Measurements from ENCODE around the gene C9. TPM values are rescaled to one million over a fixed set of nuclear protein-coding genes. Genes with fewer than 3 reads are reported as not detected.

C9 gene
- total RNA-seq, 1 donor from 2014 or later = not detected

GRCh38 chr5:39396843-39397242, 32.5 kb upstream of the C9 start:
- Mint-ChIP-seq H3K27me3 (ENCODE audit: low read depth) (no peaks in the 10 kb centered on the region), H3K4me3 (no peak overlapping the region), H3K4me1 (peaks cover 34% of the 10 kb centered on the region), H3K36me3 (peaks cover 16% of the 10 kb centered on the region), H3K9me3 (no peaks in the 10 kb centered on the region), H3K27ac (no peak overlapping the region)
- DNase-seq (ENCODE audit: low spot score in 2 of 2, unreplicated experiment in 2 of 2) = no peak
- TF ChIP-seq CTCF (IDR thresholded peaks at IDR 0.05; ENCODE audit: unreplicated experiment) = no peak

DNA sequence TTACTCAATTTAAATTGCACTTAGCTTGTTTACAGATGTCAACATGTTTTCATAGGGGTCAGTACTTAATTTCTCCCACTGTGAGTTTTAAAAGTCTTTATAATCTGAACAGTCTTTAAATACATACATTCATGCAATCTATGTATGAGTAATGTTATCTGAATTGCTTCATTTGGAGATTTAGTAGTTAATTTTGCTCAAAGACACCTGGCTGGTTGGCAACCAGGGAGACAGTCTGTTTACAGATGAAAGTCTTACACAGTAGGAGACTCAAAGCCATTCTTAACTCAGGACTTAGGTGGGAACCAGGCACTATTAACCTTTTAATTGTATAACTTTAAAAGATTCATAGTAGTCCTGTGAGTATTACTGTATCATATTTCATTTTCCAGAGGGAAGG, 31.2 kb upstream of the C9 start:
- TF ChIP-seq CTCF (IDR thresholded peaks at IDR 0.05; ENCODE audit: unreplicated experiment) = no peak
- no peak overlapping the region for H3K4me3 Mint-ChIP-seq
- H3K36me3 Mint-ChIP-seq = peaks cover 27% of the 10 kb centered on the region
- no peaks in the 10 kb centered on the region for H3K9me3 Mint-ChIP-seq
- H3K27me3 Mint-ChIP-seq (ENCODE audit: low read depth) = no peaks in the 10 kb centered on the region
- no peak overlapping the region for H3K27ac Mint-ChIP-seq
- no peak for DNase-seq (ENCODE audit: low spot score in 2 of 2, unreplicated experiment in 2 of 2)
- H3K4me1 Mint-ChIP-seq = peaks cover 23% of the 10 kb centered on the region

DNA sequence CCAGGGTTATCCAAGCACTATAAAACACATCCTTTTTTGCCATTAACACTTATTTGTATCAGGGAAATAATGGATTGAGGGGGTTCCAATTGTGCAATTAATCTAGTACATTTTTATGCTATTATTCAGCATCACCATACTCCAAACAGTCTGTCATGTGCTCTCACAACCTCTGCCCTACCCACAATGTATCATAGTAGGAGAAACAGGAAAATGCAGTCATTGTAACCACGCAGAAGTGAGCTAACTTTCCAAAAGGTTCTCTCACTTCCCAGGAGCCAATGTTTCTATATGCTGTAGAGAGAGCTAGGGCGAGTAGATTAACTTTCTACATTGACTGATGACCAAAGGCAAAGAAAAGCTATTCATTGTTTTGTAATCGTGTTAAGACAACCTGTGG, 30.7 kb upstream of the C9 start:
- Mint-ChIP-seq H3K4me3 (no peak overlapping the region), H3K36me3 (peaks cover 31% of the 10 kb centered on the region), H3K9me3 (no peaks in the 10 kb centered on the region), H3K4me1 (peaks cover 19% of the 10 kb centered on the region), H3K27ac (no peak overlapping the region), H3K27me3 (ENCODE audit: low read depth) (no peaks in the 10 kb centered on the region)
- DNase-seq (ENCODE audit: low spot score in 2 of 2, unreplicated experiment in 2 of 2) = no peak
- TF ChIP-seq CTCF (IDR thresholded peaks at IDR 0.05; ENCODE audit: unreplicated experiment) = no peak

DNA sequence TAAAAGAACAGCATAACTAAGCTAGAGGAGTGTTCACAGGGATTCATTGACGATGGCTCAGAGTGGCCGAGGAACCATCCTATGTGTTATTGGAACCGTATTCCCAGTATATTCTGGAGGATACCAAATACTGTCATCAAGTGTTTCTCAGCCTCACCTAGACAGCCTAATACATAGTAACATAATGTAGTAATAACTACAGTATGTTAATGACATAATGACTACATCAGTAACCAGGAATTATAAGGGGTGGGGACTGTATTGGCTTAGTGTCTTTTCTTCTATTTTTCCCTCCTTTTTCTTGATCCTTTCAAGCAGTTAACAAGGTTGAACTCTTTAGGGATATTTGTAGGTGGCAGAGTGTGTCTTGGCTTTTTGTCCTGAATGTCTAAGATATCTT, 26.6 kb upstream of the C9 start:
- no peak for TF ChIP-seq CTCF (IDR thresholded peaks at IDR 0.05; ENCODE audit: unreplicated experiment)
- peaks cover 41% of the 10 kb centered on the region for H3K36me3 Mint-ChIP-seq
- no peak for DNase-seq (ENCODE audit: low spot score in 2 of 2, unreplicated experiment in 2 of 2)
- no peaks in the 10 kb centered on the region for H3K9me3 Mint-ChIP-seq
- H3K4me1 Mint-ChIP-seq = peaks cover 10% of the 10 kb centered on the region
- H3K27ac Mint-ChIP-seq = no peak overlapping the region
- H3K27me3 Mint-ChIP-seq (ENCODE audit: low read depth) = no peaks in the 10 kb centered on the region
- no peak overlapping the region for H3K4me3 Mint-ChIP-seq

DNA sequence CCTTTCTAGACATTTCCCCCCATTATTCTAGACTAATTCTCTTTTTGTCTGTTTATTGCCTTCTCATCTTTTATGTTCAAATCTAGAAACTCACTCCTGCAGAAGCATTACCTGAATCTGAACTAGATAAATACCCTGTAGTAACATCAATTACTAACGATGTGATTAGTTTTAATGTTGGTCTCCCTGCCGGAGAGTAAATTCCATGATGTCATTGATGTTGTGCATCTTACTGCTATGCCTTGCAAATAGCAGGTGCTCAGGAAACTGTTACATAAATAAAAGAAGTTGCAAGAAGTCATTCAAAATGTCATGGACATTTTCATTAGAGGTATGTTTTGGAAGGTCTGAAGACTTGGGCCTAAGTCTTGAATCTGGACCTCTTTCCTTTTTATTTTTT, 23.0 kb upstream of the C9 start:
- no peaks in the 10 kb centered on the region for H3K4me1 Mint-ChIP-seq

More for the DNA sequence above, 23.0 kb upstream of the C9 start:
- DNase-seq (ENCODE audit: low spot score in 2 of 2, unreplicated experiment in 2 of 2) = no peak
- Mint-ChIP-seq H3K27ac (no peak overlapping the region), H3K36me3 (peaks cover 44% of the 10 kb centered on the region), H3K27me3 (ENCODE audit: low read depth) (no peaks in the 10 kb centered on the region), H3K4me3 (no peak overlapping the region), H3K9me3 (no peaks in the 10 kb centered on the region)
- TF ChIP-seq CTCF (IDR thresholded peaks at IDR 0.05; ENCODE audit: unreplicated experiment) = no peak

All from mesothelial cell of epicardium (in vitro differentiated cells).